Duodenal mucosa (tissue), 2 donors: ENCODE data around the gene PHF20.

Source experiments
- H3K27ac ChIP-seq: one replicate; pipeline ENCODE4 v1.7.0; 2013; ENCODE audit warnings: low read depth, low read length
- H3K27me3 ChIP-seq, 2 donors: one replicate each; pipeline ENCODE4 v1.7.0; 2013; ENCODE audit warnings: low read length in 2 of 2, control low read depth in 1 of 2; ENCODE audit not compliant: insufficient read depth in 2 of 2, control insufficient read depth in 1 of 2
- H3K36me3 ChIP-seq, 2 donors: one replicate each; pipeline ENCODE4 v1.7.0; 2013; ENCODE audit warnings: low read length in 2 of 2, control low read depth in 1 of 2; ENCODE audit not compliant: insufficient read depth in 2 of 2, control insufficient read depth in 1 of 2
- H3K4me1 ChIP-seq, 2 donors: one replicate each; pipeline ENCODE4 v1.7.0; 2013; ENCODE audit warnings: low read length in 2 of 2, control low read depth in 1 of 2; ENCODE audit not compliant: insufficient read depth in 2 of 2, control insufficient read depth in 1 of 2
- H3K4me3 ChIP-seq, 2 donors: one replicate each; pipeline ENCODE4 v1.7.0; 2013; ENCODE audit warnings: low read length in 2 of 2, low read depth in 1 of 2
- H3K9ac ChIP-seq, 2 donors: one replicate each; pipeline ENCODE4 v1.7.0; 2013; ENCODE audit warnings: low read length in 2 of 2, low read depth in 1 of 2
- H3K9me3 ChIP-seq, 2 donors: one replicate each; pipeline ENCODE4 v1.7.0; 2013; ENCODE audit warnings: low read length in 2 of 2, control low read depth in 1 of 2; ENCODE audit not compliant: control insufficient read depth in 1 of 2

PHF20 gene

GRCh38 chr20:35731469-35731788 is 40.4 kb upstream of the PHF20 start:
- no peak overlapping the region for H3K27ac ChIP-seq
- H3K36me3 ChIP-seq: peaks cover 55 to 99% of the 10 kb centered on the region in 2 donors
- H3K4me3 ChIP-seq: no peak overlapping the region
- H3K27me3 ChIP-seq: no peaks in the 10 kb centered on the region
- H3K9me3 ChIP-seq: no peaks in the 10 kb centered on the region
- H3K4me1 ChIP-seq: peaks cover 25 to 34% of the 10 kb centered on the region in 2 donors
- no peak overlapping the region for H3K9ac ChIP-seq

- no peaks in the 10 kb centered on the region for H3K27me3 ChIP-seq
- H3K4me3 ChIP-seq: no peak overlapping the region
- H3K36me3 ChIP-seq: peaks cover 53 to 95% of the 10 kb centered on the region in 2 donors
- no peaks in the 10 kb centered on the region for H3K9me3 ChIP-seq
- no peak overlapping the region for H3K9ac ChIP-seq
- H3K4me1 ChIP-seq: peaks cover 25 to 38% of the 10 kb centered on the region in 2 donors
- H3K27ac ChIP-seq: no peak overlapping the region
Measured at GRCh38 chr20:35731862-35732643, 39.8 kb upstream of the PHF20 start.

DNA sequence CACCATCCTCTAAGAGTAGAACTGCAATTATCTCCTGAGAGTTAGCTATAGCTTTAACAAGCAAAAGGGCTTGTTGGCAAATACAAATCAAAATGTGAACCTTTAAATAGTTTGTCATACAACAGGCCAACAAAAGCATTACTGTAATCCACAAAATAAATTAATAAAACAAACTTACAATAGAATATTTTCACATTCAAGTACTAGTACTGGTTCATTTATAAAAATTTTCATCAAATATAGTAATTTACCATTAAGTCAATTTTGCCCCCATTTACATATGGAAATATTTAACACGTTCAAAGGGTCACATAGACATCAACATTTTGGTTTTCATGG is 39.2 kb upstream of the PHF20 start:
- Histone ChIP-seq H3K9ac (no peak overlapping the region), H3K4me1 (peaks cover 25 to 38% of the 10 kb centered on the region in 2 donors)

GRCh38 chr20:35734374-35734773 is 37.4 kb upstream of the PHF20 start:
- peaks cover 56 to 88% of the 10 kb centered on the region in 2 donors for H3K36me3 ChIP-seq
- no peaks in the 10 kb centered on the region for H3K9me3 ChIP-seq
- H3K4me3 ChIP-seq: no peak overlapping the region
- peaks cover 38 to 49% of the 10 kb centered on the region in 2 donors for H3K4me1 ChIP-seq
- no peak overlapping the region for H3K9ac ChIP-seq
- no peaks in the 10 kb centered on the region for H3K27me3 ChIP-seq
- no peak overlapping the region for H3K27ac ChIP-seq

More for the DNA sequence above, 39.2 kb upstream of the PHF20 start:
- Histone ChIP-seq H3K27me3 (no peaks in the 10 kb centered on the region), H3K27ac (no peak overlapping the region), H3K9me3 (no peaks in the 10 kb centered on the region), H3K36me3 (peaks cover 53 to 90% of the 10 kb centered on the region in 2 donors), H3K4me3 (no peak overlapping the region)

DNA sequence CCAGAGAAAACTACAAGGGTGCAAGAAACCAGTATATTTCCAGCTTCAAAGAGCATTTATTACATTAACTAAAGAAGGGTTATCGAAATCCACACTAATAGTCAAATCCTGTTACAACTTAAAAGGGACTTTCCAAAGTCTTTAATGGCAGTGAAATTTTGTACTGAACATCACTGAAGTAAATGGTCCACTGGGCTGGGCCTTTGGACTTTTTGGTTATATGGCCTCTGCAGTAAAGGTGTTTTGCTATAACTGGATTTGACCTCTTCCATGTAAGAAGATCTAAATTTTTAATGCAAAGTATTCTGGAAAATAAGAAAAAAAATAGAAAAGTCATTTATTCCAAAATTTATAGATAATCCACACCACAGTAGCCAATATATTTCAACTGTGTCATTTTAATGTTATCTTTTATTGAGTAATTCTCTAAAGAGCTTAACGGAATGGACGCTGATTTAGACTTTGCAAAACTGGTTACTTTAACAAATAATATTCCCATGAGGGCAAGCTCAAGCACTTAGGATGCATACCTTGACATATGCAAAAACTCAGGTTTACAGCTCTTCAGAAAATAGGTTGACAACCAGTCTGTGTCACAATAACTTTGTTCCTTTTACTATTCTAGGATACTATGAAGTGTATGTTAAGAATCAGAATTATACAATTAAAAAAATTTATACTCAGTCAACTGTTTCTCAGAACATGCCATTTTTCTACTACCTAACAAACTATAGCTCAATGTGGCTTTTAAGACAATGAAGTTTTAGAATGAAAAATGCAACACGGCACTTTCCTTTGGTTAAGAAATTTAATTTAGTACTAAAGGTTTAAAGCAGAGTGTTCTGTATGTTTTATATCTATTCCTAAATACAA is 36.8 kb upstream of the PHF20 start:
- no peak overlapping the region for H3K27ac ChIP-seq
- H3K9ac ChIP-seq: no peak overlapping the region
- peaks cover 49 to 88% of the 10 kb centered on the region in 2 donors for H3K36me3 ChIP-seq
- H3K9me3 ChIP-seq: no peaks in the 10 kb centered on the region
- peaks cover 44 to 55% of the 10 kb centered on the region in 2 donors for H3K4me1 ChIP-seq
- H3K27me3 ChIP-seq: no peaks in the 10 kb centered on the region
- H3K4me3 ChIP-seq: no peak overlapping the region

- H3K9ac ChIP-seq: no peak overlapping the region
- no peaks in the 10 kb centered on the region for H3K27me3 ChIP-seq
- peaks cover 45 to 83% of the 10 kb centered on the region in 2 donors for H3K36me3 ChIP-seq
- H3K4me3 ChIP-seq: peak overlapping the region in 1 of 2 donors; percentile 19
- H3K9me3 ChIP-seq: no peaks in the 10 kb centered on the region
- no peak overlapping the region for H3K27ac ChIP-seq
- peaks cover 49 to 61% of the 10 kb centered on the region in 2 donors for H3K4me1 ChIP-seq
Measured at GRCh38 chr20:35735826-35736470, 35.9 kb upstream of the PHF20 start.

- H3K4me1 ChIP-seq: peaks cover 46 to 52% of the 10 kb centered on the region in 2 donors
- H3K4me3 ChIP-seq: no peak overlapping the region
- H3K9me3 ChIP-seq: no peaks in the 10 kb centered on the region
- peaks cover 37 to 63% of the 10 kb centered on the region in 2 donors for H3K36me3 ChIP-seq
- H3K27me3 ChIP-seq: no peaks in the 10 kb centered on the region
- H3K9ac ChIP-seq: no peak overlapping the region
- no peak overlapping the region for H3K27ac ChIP-seq
Measured at GRCh38 chr20:35737865-35738333, 33.9 kb upstream of the PHF20 start.

- Histone ChIP-seq H3K4me1 (peaks cover 42 to 59% of the 10 kb centered on the region in 2 donors), H3K36me3 (peaks cover 37 to 56% of the 10 kb centered on the region in 2 donors), H3K9ac (no peak overlapping the region), H3K27me3 (no peaks in the 10 kb centered on the region), H3K4me3 (no peak overlapping the region), H3K9me3 (no peaks in the 10 kb centered on the region), H3K27ac (no peak overlapping the region)
Measured at GRCh38 chr20:35738410-35739179, 33.2 kb upstream of the PHF20 start.

- peaks cover 28 to 47% of the 10 kb centered on the region in 2 donors for H3K36me3 ChIP-seq
- H3K27me3 ChIP-seq: no peaks in the 10 kb centered on the region
- peak overlapping the region; percentile 23 to 93 for H3K4me3 ChIP-seq
- peak overlapping the region in 1 of 2 donors; percentile 99 for H3K9ac ChIP-seq
- H3K4me1 ChIP-seq: peaks cover 38 to 53% of the 10 kb centered on the region in 2 donors
- H3K27ac ChIP-seq: no peak overlapping the region
- no peaks in the 10 kb centered on the region for H3K9me3 ChIP-seq
Measured at GRCh38 chr20:35739294-35740163, 32.3 kb upstream of the PHF20 start.
